Activated T-cell treated with anti-CD3 and anti-CD28 coated beads for 1 hour (primary cell): ENCODE data around the gene USP13.
"Not testable (repeated sequence)": the region's sequence is repeated elsewhere in the genome, so short reads cannot be mapped to it uniquely, and the experiment has no call there.

Experiments used
- DNase-seq: peaks from one replicate; pipeline ENCODE4 v3.0.0-alpha.2; 2020; ENCODE audit warnings: low read depth

USP13 gene

DNA sequence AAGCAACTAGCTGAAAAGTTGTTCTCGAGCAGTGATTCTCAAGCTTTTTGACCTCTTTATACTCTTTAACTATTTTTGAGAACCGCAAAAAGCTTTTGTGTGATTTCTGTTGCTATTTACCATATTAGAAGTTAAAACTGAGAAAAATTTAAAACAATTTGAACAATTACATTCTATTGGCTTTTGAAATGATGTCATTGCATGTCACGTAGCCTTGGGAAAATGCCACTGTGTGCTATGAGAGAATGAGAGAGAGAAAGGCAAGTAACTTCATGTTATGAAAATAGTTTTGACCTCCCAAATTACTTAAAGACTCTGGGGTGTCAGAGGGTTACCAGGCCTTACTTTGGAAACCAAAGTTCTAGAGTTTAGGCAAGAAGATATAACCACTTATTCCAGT, 8.0 kb downstream of the USP13 start:
- DNase-seq, result no peak

DNA sequence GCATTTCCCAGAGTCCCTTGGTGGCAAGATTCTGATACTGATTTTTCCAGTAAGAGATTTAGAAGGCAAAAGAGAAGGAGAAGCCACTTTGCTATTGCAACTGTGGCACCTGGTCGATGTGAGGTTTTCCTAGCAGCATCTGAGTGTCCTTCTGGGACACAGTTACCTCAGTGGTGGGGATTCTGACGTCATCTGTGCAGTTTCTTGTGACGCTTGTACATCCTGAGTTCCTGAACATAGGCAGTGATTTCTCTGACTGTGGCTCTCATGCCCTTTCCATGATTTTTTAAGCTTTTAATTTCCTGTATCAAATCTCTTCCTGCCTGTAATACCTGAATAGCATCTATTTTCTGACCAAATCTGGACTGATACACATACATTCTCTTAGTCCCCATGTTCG, 8.9 kb downstream of the USP13 start:
- DNase-seq, result no peak

DNA sequence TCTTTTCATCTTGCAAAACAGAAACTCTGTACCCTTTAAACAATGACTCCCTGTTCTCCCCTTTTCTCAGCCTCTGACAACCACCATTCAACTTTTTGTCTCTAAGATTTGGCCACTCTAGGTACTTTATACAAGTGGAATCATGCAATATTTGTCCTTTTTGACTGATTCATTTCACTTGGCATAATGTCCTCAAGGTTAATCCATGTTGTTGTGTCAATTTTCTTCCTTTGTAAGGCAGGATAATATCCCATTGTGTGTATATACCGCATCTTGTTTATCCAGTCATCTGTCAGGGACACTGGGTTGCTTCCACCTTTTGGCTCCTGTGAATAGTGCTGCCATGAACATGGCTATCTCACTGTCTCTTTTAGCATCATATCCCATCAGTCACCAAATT, 10.3 kb downstream of the USP13 start:
- DNase-seq, result no peak

DNA sequence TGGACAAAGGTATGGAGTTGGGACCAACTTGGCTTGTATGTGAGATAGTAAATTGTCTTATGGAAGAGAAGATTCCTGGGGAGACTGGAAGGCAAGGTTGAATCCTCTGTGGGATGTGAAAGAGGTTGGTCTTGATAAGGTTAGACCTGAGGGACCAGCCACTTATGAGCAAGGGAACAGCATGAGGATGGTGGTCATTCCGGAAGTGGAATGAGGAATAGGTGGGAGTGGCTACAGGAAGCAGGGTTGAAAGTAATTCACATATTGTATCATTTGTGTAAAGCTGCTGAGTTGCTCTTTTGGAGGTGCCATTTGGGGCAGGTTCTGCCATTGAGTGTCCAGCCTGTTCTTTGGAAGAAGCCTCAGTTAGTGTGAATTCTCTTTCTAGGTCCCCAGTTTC, 13.2 kb downstream of the USP13 start:
- no peak for DNase-seq

DNA sequence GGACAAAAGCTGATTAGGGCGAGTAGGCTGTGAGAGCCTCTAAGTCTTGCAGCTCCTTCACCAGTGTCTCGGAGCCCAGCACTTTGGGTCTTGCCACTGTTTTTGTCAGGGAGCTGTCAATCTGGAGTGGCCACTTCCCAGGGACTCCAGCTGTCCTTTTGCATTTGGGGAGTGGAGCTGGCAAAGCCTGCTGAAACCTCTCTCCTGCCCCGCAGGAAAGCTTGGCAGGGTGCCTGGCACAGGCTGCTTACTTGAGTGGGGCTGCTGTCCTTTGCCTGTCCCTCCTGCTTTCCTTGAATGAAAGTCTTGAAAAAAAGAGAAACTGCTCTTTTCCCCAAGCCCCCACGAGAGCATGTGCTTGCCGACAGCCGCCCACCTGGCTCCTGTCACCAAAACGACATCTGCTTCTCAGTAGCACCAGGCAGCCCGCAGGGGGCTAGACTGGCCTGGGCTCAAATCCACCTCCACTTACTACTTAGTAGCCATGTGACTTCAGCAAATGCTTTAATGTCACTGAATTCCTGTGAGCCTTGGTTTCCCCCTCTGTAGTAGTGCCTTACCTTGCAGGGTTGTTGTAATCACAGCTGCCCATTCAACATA, 13.7 kb downstream of the USP13 start:
- DNase-seq, result no peak

DNA sequence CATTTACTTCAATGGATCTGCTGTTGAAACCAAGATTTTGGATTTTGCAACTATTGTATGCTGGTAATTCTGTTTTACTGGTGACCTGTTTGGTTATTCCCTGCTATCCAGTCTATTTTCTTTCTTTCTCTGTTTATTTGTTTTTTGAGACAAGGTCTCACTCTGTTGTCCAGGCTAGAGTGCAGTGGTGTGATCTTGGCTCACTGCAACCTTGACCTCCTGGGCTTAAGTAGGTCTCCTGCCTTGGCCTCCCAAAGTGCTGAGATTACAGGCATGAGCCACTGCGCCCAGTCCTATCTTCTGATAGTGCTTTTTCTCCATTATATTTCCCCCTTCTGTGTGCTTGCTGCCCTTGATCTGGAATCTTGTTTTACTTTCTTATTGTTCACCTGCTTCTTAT, 15.6 kb downstream of the USP13 start:
- no peak for DNase-seq

DNA sequence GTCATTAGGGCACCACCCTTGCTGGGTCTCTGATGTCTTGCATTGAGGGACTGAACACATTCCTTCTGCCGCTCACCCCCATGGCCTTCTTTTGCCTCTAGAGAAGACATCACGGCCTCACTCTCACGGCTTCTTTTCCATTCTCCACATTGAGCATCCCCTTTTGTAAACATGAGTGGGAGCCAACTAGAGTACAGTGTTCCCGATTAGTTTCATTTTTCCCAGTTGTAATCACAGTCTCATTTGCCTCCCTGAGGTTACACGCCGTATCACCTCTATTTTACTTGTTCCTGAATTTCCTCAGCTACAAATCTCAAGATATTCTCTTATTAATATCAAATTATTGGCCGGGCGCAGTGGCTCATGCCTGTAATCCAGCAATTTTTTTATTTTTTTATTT, 17.5 kb downstream of the USP13 start:
- no peak for DNase-seq

DNA sequence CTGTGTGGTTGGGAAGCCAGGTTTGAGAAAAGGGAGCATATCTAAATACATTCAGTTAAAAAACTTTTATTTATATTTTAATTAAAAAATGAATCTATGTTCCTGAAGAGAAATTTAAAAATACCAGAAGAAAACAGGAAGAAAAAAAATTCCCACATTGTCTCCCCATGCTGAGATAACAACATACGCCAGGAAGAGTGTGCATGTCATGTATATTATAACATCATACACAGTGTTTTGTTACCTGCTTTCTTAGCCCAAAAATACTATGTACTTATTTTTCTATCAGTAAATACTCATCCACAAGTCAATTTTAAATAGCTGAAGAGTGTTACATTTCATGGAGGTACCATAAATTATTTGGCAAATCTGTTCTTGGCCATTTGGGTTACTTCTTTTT, 18.5 kb downstream of the USP13 start:
- DNase-seq, result no peak

DNA sequence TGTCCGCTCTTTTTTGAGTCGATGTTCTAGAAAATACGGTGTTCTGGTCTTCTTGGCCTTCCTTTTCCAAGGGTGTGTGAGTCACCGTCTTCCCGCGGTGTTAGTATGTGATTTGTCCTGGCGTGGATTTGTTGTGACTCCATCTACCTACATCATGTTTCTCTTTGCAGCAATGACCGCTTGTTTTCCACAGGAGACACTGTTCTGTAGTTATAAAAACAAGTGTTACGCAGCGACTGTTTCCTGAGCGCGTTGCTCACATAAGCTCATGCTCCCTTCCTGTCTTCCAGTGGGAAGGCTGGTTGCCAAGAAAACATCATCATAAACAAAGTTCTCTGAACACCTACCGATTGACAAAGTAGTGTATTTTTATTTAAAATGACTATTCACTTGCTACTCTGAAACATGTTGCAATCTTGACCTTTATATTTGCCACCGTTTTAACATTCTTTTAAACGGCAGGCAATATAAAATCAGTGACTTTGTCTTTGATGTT, 19.0 kb downstream of the USP13 start:
- no peak for DNase-seq

DNA sequence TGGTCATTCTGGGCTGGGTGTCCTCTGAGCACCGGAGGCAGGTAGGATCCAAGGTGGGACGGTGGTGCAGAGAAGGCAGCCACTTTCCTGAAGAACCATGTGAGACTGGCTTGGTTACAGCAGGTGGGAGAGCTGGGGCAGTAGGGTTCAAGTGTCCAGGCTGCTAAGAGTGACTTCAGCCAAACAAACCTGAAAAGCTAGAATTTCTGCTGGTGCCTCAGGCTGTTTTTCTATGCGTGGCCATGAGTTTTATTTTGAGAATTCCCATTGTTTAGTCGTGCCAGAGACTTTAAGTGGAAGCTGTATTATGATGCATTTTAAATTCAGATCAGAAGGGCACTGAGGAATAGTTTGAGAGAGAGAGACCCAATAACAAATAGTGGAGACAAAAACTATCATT, 20.1 kb downstream of the USP13 start:
- DNase-seq, result no peak

DNA sequence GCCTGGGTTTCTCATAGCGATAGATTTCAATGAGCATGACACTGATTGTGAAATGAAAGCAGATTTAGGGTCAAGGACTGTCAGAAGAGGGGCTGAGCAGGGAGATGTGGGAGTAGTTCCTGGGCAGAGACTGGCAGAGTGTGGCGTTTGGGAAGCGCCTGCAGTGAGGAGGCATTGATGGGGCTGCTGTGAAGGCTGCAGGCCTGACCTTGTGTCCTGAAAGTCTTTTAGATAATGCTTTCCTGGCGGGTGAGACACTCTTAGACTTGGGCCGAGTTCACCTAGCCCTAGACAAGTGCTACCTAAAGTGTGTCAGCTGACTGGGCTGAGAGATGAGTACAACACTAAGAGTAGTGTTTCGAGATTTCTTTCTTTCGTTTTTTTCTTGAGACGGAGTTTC, 20.7 kb downstream of the USP13 start:
- DNase-seq, result no peak

DNA sequence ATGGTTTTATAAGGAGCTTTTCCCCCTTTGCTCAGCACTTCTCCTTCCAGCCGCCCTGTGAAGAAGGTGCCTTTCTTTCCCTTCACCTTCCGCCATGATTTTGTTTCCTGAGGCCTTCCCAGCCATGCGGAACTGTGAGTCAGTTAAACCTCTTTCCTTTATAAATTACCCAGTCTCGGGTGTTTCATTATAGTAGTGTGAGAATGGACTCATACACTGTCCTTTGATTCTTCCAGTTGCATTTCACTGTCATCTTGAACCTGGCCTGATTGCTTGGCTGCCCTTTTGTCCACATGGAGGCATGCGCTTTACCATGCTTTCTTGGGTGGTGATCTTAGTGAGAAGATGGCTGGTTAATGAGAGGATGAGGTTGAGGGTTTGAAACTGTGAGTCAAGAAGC, 23.2 kb downstream of the USP13 start:
- DNase-seq, result no peak

DNA sequence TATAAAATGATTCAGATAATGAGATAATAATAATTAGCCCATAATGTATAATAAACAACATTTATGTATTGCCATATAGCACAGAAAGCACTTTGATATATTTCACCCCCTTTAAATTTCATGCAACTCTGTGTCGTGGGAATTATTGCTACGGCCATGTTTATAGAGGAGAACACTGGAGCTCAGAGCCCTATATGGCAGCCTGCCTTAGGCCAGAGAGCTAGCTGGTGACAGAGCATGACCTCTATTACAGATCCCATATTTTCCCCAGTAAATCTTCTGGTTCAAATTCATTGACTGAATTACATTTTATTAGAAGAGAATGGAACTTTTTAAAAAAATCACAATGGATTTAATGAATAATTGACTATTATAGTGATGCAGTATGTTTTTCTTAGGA, 25.0 kb downstream of the USP13 start:
- DNase-seq, result no peak

DNA sequence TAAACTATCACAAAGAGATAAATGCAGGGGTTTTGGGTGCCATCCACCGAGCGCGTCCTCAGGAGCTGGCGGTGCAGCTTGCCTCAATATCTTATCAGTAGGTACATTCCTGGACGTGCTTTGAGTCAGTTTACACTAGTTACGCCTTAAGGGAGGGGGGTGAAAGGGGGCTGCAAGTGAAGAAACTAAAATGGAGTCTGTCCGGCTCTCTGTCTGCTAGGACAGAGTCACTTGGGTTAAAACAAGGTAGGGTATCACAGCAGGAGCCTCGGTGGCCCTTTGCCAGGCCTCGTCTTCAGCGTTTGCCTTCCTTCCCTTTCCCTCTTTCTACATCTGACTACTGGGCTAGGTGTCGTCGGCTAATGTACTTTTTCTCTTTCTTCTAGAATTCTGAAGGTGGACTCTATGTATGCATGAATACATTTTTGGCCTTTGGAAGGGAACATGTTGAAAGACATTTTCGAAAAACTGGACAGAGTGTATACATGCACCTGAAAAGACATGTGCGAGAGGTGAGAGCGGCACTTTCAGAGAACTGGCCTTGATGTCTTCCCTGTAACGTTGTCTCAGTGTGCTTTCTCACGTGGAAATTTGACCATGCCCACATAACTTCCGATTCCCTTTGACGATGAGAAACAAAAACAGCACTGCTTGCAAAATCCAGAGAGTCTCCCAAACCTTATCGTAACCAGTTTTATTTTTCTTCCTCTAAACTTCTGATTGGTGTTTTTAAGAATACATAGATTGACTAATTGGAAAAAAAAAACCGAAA, 28.8 kb downstream of the USP13 start:
- no peak for DNase-seq

DNA sequence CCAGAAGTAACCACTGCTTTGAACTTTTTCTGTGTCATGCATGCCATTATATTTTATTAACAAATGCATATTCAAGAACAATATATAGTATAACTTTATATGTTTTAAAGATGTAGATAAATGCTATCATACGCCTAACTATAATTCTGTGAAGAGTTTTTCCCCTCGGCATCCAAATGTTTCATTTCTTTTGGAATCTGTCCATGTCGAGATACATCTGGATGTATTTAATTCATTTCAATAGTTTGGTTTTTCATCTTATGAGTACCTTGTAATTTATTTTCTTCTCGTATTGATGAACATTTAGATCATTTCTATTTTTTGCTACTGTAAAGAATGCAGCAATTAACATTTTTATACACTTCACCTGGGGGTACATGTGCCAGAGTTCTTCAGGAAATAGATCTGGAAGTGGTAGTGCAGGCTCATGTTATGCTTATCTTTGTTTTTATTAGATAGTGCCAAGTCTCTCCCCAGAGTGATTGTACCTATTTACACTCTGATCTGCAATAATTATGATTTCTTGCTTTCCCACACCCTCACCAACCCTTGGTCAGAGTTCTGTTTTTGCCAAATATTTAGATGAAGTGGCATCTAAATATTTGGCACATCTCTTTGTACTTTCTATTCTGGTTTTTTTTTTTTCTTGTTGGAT, 29.7 kb downstream of the USP13 start:
- no peak for DNase-seq

DNA sequence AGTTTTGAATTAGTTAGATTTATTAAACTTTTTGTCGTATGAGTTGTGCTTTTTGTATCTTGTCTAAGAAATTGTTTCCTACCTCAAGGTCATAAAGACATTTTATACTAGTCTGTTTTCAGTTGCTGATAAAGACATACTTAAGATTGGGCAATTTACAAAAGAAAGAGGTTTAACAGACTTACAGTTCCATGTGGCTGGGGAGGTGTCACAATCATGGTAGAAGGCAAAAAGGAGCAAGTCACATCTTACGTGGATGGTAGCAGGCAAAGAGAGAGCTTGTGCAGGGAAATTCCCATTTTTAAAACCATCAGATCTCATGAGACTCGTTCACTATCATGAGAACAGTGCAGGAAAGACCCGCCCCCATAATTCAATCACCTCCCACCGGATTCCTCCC, 30.4 kb downstream of the USP13 start:
- DNase-seq, result not testable (repeated sequence)

DNA sequence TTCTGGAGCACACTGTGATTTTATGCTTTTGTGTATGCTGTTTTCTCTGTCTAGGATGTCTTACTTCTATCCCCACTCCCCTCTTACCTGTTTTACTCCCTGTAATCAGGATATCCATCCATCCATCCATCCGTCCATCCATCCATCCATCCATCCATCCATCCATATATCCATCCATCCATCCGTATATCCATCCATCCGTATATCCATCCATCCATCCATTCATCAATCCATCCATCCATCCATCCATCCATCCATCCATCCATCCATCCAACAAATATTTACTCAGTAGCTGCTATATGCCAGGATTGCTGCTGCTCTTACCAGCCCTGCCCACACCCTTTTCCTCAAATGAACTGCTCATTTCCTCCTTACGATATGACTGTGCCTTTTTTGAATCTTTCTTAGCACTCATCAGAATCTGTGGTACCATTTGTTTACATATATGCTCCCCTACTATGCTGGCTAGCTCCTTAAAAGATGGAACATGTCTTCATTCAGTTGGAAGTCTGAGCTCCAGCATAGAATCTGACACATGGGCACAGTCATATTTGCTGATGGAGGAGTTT, 35.2 kb downstream of the USP13 start:
- DNase-seq, result no peak

DNA sequence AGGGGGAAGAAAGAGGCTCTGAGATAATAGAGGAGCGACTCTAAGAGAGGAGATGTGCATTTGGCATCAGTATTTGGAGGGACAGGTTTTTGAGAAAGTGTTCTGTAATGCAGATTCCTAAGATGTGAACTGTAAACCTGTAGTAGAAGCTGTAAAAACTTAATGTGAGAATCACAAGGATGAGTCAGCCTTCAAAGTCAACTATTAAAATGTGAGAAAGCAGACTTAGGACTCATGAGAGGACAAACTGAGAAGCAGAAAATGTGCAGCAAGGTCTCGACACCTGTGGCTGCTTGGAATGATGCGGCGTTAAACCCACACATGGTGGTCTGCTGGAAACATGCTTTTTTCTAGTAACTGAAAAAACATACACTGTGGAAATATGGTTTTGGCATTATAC, 36.0 kb downstream of the USP13 start:
- DNase-seq, result no peak

DNA sequence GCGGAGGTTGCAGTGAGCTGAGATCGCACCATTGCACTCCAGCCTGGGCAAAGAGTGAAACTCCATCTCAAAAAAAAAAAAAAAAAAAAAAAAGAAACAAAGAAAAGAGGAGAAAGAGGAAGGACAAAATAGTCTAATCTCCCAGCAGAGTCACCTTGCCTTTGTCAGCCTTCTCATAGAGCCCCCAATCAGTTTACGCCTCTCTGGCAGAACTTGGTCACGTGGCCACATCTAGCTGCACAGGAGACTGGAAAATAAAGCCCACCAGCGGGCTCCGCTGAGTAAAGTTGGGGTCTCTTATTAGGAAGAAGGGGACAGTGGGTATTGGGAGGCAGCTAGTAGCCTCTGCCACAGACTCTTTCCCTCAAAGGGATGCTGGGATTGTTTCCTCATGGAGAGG, 41.9 kb downstream of the USP13 start:
- DNase-seq, result no peak

DNA sequence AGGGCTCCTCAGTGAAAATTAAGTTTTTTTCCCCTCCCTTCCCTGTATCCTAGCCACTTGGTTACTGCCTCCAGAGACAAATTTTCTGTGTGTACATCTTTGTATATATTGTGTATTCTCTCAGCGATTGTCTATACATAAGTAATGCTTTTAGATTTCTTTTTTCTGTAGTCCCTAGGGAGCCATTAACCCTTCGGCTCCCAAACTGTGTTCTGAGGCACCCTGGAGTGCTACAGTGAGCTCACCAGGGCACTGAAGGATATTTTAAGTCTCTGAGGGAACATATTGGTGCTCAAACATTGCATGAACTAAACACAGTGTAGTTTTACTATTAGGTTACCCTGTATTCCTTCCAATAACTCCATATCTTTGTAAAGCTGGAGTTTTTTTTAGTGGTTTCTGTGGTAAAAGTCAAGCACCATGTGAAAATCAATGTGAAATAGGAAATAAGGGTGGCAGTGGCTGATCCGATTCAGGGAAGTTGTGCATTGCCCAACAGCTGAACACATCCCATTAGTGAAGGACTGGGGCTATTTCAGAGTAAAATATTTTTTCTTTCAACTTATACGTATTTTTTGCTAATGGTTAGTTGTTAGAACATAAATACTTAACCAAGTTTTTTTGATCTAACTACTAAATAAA, 43.0 kb downstream of the USP13 start:
- DNase-seq, result no peak

DNA sequence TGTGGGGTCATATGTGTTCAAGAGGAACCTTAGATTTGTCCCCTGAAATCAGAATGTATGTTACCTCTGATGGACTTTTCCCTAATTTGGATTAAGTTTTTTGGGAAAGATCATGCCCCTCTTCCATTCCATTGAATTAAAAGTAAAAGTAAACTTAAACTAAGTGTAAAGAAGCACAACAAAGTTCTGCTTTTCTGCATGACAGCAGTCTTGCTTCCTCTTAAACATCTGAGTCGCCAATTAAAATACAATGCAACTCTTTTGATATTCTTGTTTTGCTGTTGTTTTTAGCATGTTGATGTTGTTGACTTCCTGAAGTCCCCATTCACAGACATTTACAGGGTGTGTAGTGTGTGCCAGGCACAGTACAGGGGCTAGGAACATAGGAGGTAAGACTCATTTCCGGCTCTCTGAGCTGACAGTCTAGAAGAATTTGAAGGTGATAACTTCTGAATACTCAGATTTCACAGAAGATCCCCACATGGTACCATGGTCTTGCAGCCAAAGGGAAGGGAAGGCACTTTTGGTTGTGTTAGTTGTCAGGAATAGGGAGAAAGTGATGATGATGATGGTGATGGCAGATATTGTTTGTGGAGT, 45.0 kb downstream of the USP13 start:
- DNase-seq, result no peak

DNA sequence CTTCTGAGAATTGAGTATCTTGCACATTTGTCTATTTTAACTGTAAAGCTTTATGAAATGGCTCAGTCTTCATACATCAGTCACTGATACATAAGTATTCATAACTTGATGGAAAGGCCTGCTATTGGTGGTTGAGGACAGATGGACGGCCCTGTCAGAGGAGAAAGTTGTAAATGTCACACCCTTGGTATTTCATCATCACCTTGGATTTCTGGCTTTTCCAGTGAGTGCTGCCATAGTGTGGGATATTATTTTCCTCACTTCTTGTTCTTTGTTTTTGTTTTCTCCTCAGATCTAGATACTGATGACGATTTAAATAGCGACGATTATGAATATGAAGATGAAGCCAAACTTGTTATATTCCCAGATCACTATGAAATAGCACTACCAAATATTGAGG, 47.9 kb downstream of the USP13 start:
- no peak for DNase-seq
